ENCODE results near the gene DUOXA2. TPM values are rescaled to one million over a fixed set of nuclear protein-coding genes. Genes with fewer than 3 reads are reported as not detected.

DUOXA2 gene
- total RNA-seq, 1 donor from 2014 or later = not detected

DNA sequence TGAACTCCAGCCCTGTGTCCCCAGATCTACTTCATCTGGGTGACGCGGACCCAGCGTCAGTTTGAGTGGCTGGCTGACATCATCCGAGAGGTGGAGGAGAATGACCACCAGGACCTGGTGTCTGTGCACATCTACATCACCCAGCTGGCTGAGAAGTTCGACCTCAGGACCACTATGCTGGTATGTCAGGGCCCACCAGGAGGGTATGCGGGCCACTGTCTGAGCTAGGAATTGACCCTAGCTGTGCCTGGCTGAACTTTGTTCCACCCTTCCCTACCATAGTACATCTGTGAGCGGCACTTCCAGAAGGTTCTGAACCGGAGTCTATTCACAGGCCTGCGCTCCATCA, 49.4 kb downstream of the DUOXA2 start:
- FAIRE-seq (no peak), DNase-seq (ENCODE audit: low read depth) (no peak)
- Histone ChIP-seq H3K36me3 (ENCODE audit: control insufficient read depth, insufficient read depth, low read length) (peaks cover 9% of the 10 kb centered on the region), H3K4me3 (ENCODE audit: low read depth, low read length) (no peak overlapping the region), H3K27me3 (ENCODE audit: control insufficient read depth, insufficient read depth, low read length) (no peaks in the 10 kb centered on the region)
- TF ChIP-seq, protein P1, sequence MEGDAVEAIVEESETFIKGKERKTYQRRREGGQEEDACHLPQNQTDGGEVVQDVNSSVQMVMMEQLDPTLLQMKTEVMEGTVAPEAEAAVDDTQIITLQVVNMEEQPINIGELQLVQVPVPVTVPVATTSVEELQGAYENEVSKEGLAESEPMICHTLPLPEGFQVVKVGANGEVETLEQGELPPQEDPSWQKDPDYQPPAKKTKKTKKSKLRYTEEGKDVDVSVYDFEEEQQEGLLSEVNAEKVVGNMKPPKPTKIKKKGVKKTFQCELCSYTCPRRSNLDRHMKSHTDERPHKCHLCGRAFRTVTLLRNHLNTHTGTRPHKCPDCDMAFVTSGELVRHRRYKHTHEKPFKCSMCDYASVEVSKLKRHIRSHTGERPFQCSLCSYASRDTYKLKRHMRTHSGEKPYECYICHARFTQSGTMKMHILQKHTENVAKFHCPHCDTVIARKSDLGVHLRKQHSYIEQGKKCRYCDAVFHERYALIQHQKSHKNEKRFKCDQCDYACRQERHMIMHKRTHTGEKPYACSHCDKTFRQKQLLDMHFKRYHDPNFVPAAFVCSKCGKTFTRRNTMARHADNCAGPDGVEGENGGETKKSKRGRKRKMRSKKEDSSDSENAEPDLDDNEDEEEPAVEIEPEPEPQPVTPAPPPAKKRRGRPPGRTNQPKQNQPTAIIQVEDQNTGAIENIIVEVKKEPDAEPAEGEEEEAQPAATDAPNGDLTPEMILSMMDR (IDR thresholded peaks at IDR 0.05; ENCODE audit: insufficient read depth, low read length, severe bottlenecking) = no peak

DNA sequence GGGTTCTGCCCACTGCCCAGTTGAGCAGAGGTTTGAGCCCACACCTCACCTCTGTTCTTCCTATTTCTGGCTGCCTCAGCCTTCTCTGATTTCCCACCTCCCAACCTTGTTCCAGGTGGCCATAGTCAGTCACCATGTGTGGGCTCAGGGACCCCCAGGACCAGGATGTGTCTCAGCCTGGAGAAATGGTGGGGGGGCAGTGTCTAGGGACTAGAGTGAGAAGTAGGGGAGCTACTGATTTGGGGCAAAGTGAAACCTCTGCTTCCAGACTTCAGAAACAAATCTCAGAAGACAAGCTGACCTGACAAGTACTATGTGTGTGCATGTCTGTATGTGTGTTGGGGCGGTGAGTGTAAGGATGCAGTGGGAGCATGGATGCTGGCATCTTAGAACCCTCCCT, 50.8 kb downstream of the DUOXA2 start:
- Histone ChIP-seq H3K4me3 (ENCODE audit: low read depth, low read length) (no peak overlapping the region), H3K36me3 (ENCODE audit: control insufficient read depth, insufficient read depth, low read length) (peaks cover 7% of the 10 kb centered on the region), H3K27me3 (ENCODE audit: control insufficient read depth, insufficient read depth, low read length) (no peaks in the 10 kb centered on the region)
- FAIRE-seq = no peak
- DNase-seq (ENCODE audit: low read depth) = no peak
- TF ChIP-seq, protein P1 (IDR thresholded peaks at IDR 0.05; ENCODE audit: insufficient read depth, low read length, severe bottlenecking) = no peak

DNA sequence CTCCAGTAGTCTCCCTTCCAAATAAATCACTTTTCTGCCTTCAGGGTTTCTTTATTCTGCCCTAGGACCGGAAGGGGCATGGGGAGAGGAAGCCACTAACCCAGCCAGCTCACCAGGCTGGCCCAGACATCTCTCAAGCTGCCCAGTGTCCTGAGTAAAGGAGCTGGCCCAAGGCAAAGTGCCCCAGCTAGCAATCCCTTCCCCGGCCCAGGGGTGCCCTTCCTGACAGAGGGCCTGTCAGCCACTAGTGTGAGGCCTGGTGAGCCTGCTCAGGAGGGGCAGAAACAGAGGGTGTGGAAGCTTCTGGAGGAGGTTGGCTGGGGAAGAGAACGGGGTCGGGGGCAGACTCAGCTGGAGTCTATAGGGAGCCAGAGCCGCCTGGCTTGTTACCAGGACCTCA, 51.4 kb downstream of the DUOXA2 start:
- no peaks in the 10 kb centered on the region for H3K27me3 ChIP-seq (ENCODE audit: control insufficient read depth, insufficient read depth, low read length)
- DNase-seq (ENCODE audit: low read depth) (no peak), FAIRE-seq (no peak)
- H3K36me3 ChIP-seq (ENCODE audit: control insufficient read depth, insufficient read depth, low read length) = peaks cover 7% of the 10 kb centered on the region
- no peak overlapping the region for H3K4me3 ChIP-seq (ENCODE audit: low read depth, low read length)
- TF ChIP-seq, protein P1 (IDR thresholded peaks at IDR 0.05; ENCODE audit: insufficient read depth, low read length, severe bottlenecking) = no peak

DNA sequence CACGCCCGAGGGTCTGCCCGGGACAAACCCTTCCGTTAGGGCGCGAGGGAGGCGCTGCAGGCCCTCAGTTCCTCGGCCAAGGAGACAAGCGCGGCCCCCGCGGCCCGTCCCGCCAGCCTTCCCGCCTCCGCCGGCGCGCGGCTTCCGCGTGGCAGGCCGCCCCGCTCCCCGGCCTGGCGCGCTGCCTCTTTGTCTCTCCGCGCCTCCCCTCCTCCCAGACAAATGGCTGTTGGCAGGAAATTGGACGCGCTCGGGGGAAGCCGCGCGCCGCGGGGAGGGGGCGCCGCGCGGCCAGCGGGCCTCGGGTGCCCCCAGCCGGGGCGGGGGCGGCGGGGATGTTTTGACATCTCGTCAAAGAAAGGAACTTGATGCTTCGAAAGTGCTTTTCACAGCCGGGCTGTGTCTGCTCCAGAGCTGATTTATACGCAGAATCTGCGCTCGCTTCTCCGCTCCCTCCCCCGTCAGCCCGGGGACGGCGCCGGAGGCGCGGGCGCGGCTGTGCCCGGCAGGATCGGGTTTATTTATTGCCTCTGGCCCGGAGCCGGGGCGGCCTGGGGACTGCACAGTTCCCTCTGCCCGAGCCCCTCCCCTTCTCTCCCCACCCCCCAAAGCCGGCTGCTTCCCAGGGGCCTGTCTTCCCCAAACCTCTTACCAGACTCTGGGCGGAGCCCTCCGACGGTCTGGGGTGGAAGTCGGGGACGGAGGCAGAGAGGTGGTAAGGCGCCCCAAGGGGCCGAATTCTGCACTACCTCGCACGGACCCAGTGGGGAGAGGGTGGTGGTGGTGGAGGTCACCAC, 52.9 kb downstream of the DUOXA2 start:
- TF ChIP-seq, protein P1 (IDR thresholded peaks at IDR 0.05; ENCODE audit: insufficient read depth, low read length, severe bottlenecking) = peak; percentile 72
- H3K27me3 ChIP-seq (ENCODE audit: control insufficient read depth, insufficient read depth, low read length) = no peaks in the 10 kb centered on the region
- peaks cover 4% of the 10 kb centered on the region for H3K36me3 ChIP-seq (ENCODE audit: control insufficient read depth, insufficient read depth, low read length)
- DNase-seq (ENCODE audit: low read depth) (peak; percentile 60), FAIRE-seq (no peak)
- H3K4me3 ChIP-seq (ENCODE audit: low read depth, low read length) = peak overlapping the region; percentile 47

DNA sequence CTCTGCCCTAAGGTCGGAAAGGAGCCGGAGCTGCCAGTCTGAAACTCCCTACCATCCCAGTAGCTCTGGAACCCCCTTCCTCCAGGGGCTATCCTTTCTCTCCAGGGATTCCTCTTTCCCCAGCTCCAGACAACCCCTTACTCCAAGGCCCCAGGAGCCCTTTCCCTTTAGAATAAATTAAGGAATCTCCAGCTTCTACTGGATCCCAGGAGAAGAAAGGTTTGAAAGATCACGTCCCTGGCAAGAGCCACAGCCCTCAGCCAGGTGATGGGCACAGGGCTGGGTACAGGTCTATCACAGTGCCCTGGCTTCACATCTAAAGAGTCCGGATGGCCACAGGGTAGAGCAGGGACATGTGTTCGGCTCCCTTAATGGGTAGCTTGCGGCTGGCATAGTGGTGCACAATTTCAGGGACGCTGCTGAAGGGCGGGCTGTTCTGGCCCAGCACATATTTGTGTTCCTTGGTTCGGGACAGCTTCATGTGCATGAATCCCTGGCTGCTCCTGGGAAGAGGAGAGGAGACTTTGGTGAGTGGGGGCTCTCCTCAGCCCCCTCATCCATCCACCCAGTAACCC, 53.6 kb downstream of the DUOXA2 start:
- DNase-seq (ENCODE audit: low read depth) (no peak), FAIRE-seq (peak; percentile 7)
- TF ChIP-seq, protein P1 (IDR thresholded peaks at IDR 0.05; ENCODE audit: insufficient read depth, low read length, severe bottlenecking) = no peak
- Histone ChIP-seq H3K4me3 (ENCODE audit: low read depth, low read length) (peak overlapping the region; percentile 47), H3K27me3 (ENCODE audit: control insufficient read depth, insufficient read depth, low read length) (no peaks in the 10 kb centered on the region), H3K36me3 (ENCODE audit: control insufficient read depth, insufficient read depth, low read length) (peaks cover 4% of the 10 kb centered on the region)

Other genes starting within 250 kb of the DUOXA2 start
- not detected in 2 replicates for gene TERB2, start 157.6 kb upstream of the DUOXA2 start, total RNA-seq
- 11.3 and 23.2 TPM in 2 replicates for gene SORD, start 91.1 kb upstream of the DUOXA2 start, total RNA-seq
- 0.90 and 1.1 TPM in 2 replicates for gene DUOX2, start 154 bp upstream of the DUOXA2 start, total RNA-seq
- gene DUOXA1, start 15.6 kb downstream of the DUOXA2 start, total RNA-seq = 27.1 and 54.5 TPM in 2 replicates
- 13.2 and 37.0 TPM in 2 replicates for gene DUOX1, start 15.7 kb downstream of the DUOXA2 start, total RNA-seq
- gene SHF, start 73.6 kb downstream of the DUOXA2 start, total RNA-seq = 0.77 and 0.79 TPM in 2 replicates
- not detected in 2 replicates for gene SLC28A2, start 137.9 kb downstream of the DUOXA2 start, total RNA-seq

All from bronchial epithelial cell (primary cell).